ENCODE results near the gene UCN2. TPM values are rescaled to one million over a fixed set of nuclear protein-coding genes. Genes with fewer than 3 reads are reported as not detected.

Gene UCN2
- total and polyA plus RNA-seq, 2 of the 4 experiments (the other 2 are of a cell fraction) = 0.54 to 2.7 TPM

GRCh38 chr3:48519277-48519643 is 44.3 kb downstream of the UCN2 start:
- Histone ChIP-seq H4K20me1 (ENCODE audit: insufficient read depth, low read length) (no peaks in the 10 kb centered on the region), H4K91ac (ENCODE audit: insufficient read depth, low read depth, low read length) (no peak overlapping the region), H2AK9ac (replicated peaks; ENCODE audit: low read depth, low read length, poor library complexity) (no peak overlapping the region), H2AK5ac (ENCODE audit: low read depth, low read length) (no peak overlapping the region), H3K23ac (ENCODE audit: low read depth, low read length) (no peak overlapping the region), H2BK120ac (ENCODE audit: low read depth, low read length) (no peak overlapping the region), H3K79me1 (ENCODE audit: low read depth in 1 of 2, low read length in 2 of 2) (no peaks in the 10 kb centered on the region), H2AFZ (replicated peaks; ENCODE audit: low read length, poor library complexity) (no peak overlapping the region), H2BK5ac (ENCODE audit: low read depth, low read length, poor library complexity, severe bottlenecking) (no peak overlapping the region), H2BK20ac (ENCODE audit: low read depth, low read length) (no peak overlapping the region), H3K4ac (ENCODE audit: low read depth, low read length) (no peak overlapping the region), H3K4me1 (ENCODE audit: control insufficient read depth, insufficient read depth, low read length) (0 out of 2 replicates have a peak, but pooled peaks cover 2% of the 10 kb centered on the region), H3K9ac (ENCODE audit: low read depth, low read length) (no peak overlapping the region), H2BK15ac (ENCODE audit: low read depth, low read length) (no peak overlapping the region), H4K5ac (ENCODE audit: low read depth, low read length) (no peak overlapping the region), H3K36me3 (ENCODE audit: control insufficient read depth, insufficient read depth, low read length) (peaks cover 9% of the 10 kb centered on the region), H4K8ac (ENCODE audit: low read depth in 2 of 2, low read length in 2 of 2) (no peak overlapping the region), H3K9me1 (ENCODE audit: insufficient read depth, low read length) (no peaks in the 10 kb centered on the region), H3K4me2 (ENCODE audit: low read depth, low read length) (no peak overlapping the region), H3K4me3 (ENCODE audit: insufficient read depth, low read depth, low read length) (no peak overlapping the region), H3K56ac (ENCODE audit: extremely low read depth, insufficient read depth, low read length) (no peak overlapping the region), H3K18ac (ENCODE audit: low read depth, low read length) (no peak overlapping the region), H3K27ac (ENCODE audit: insufficient read depth, low read length) (no peak overlapping the region), H3K9me3 (ENCODE audit: control insufficient read depth, insufficient read depth, low read length) (no peaks in the 10 kb centered on the region), H3K27me3 (ENCODE audit: control insufficient read depth, insufficient read depth, low read length) (no peaks in the 10 kb centered on the region), H3K14ac (replicated peaks; ENCODE audit: low read depth, low read length) (no peak overlapping the region)
- ChIA-PET CTCF (no interaction called here), POLR2A (ENCODE audit: unreplicated experiment) (no interaction called here)
- DNase-seq = no peak
- dilution Hi-C loops (cut with HindIII; ENCODE audit: low sequenced_read_pairs, unreplicated experiment) = no loop called here
- no peak for ATAC-seq (ENCODE audit: low read depth)
- intact Hi-C loops (cut with micrococcal nuclease) = no loop called here
- WGBS, 2 experiments (ENCODE audit: extremely low coverage in 2 of 2, insufficient read length in 1 of 2) = 100% methylated on average over 5 of the region's 9 CpGs; no CpG with 5 or more reads in 1 of the 2 experiments
- TF ChIP-seq FOS (IDR thresholded peaks at IDR 0.05; ENCODE audit: low read depth, low read length) = no peak
- TF ChIP-seq MAFK (IDR thresholded peaks at IDR 0.05; ENCODE audit: low read depth, low read length) = no peak
- no peak for TF ChIP-seq MXI1 (IDR thresholded peaks at IDR 0.05; ENCODE audit: borderline replicate concordance, low read depth, low read length)
- no peak for TF ChIP-seq CEBPB (IDR thresholded peaks at IDR 0.05; ENCODE audit: low read depth, low read length)
- in situ Hi-C loops (cut with MboI; ENCODE audit: low sequenced_read_pairs) = no loop called here
- no TSS peak for BruUV-seq (replicated peaks)
